Sigmoid colon (tissue), 7 donors: ENCODE measurements around the gene MAST4. TPM values are rescaled to one million over a fixed set of nuclear protein-coding genes. Genes with fewer than 3 reads are reported as not detected.

ENCODE experiments used
- DNase-seq: peaks from one replicate; pipeline ENCODE4 v3.0.0-alpha.2; 2019
- H3K27ac ChIP-seq, 4 donors: fragments of 200-600 bp; sonication (generic); one replicate each; pipeline ENCODE4 v1.5.1; 2016 to 2019; ENCODE audit warnings: mild to moderate bottlenecking in 1 of 4
- H3K27me3 ChIP-seq, 3 donors: fragments of 200-600 bp; sonication (generic); one replicate each; pipeline ENCODE4 v1.5.1; 2019; ENCODE audit warnings: mild to moderate bottlenecking in 1 of 3
- H3K36me3 ChIP-seq, 4 donors: fragments of 200-600 bp; sonication (generic); one replicate each; pipeline ENCODE4 v1.5.1; 2016 to 2019
- H3K4me1 ChIP-seq, 4 donors: fragments of 200-600 bp; sonication (generic); one replicate each; pipeline ENCODE4 v1.5.1; 2017 to 2019
- H3K4me3 ChIP-seq, 4 donors: fragments of 200-600 bp; sonication (generic); one replicate each; pipeline ENCODE4 v1.5.1; 2017 to 2019; ENCODE audit warnings: mild to moderate bottlenecking in 2 of 4, moderate library complexity in 1 of 4
- H3K9me3 ChIP-seq, 4 donors: fragments of 200-600 bp in 3 of 4; sonication (generic) in 3 of 4; one replicate each; pipeline versions ENCODE4 v1.5.1 to v1.6.1; 2013 to 2019
- EP300 ChIP-seq, 4 donors: sonication (generic); formaldehyde crosslinking; IDR thresholded peaks; one replicate each; pipeline ENCODE4 v1.6.1; 2017; ENCODE audit warnings: antibody characterized with exemption in 4 of 4
- POLR2A ChIP-seq, 2 donors: fragments of 450-650 bp; IDR thresholded peaks; one replicate each; pipeline ENCODE4 v1.6.1; 2016; ENCODE audit warnings: antibody characterized with exemption in 2 of 2, mild to moderate bottlenecking in 2 of 2, moderate library complexity in 2 of 2
- POLR2AphosphoS5 ChIP-seq, 4 donors: sonication (generic); formaldehyde crosslinking; IDR thresholded peaks; one replicate each; pipeline ENCODE4 v1.6.1; 2017; ENCODE audit warnings: antibody characterized with exemption in 4 of 4
- WGBS, 2 donors: extraction: QIAGEN DNeasy Blood & Tissue Kit; methylation state at CpG; one replicate each; pipeline ENCODE4 v1.1.7; 2013; 5-methylcytosine and 5-hydroxymethylcytosine counted together
- intact Hi-C: fragments of 100-400 bp; cut with DNase I; formaldehyde crosslinking; loops from one replicate; pipeline ENCODE4 v1.15.1; 2023
- polyA plus RNA-seq, 3 donors: library from polyadenylated mRNA; stranded (reverse); fragments of 200-250 nt; gene quantifications; one replicate each; pipeline ENCODE4 v1.2.3, GENCODE V29; 2013
- total RNA-seq, 4 donors: library from RNA; depleted of rRNA; stranded (reverse); fragments of >200 nt; gene quantifications; one replicate each; pipeline ENCODE4 v1.1.0, GENCODE V29; 2016
- TF ChIP-seq, protein P1 (sequence below), 4 experiments: fragments of 450-650 bp in 3 of 4; fragments of 200-600 bp in 1 of 4; IDR thresholded peaks; one replicate each; pipeline ENCODE4 v1.5.1; 2016 to 2019; ENCODE audit warnings: antibody characterized with exemption in 4 of 4, mild to moderate bottlenecking in 3 of 4, moderate library complexity in 2 of 4
- donor health status: healthy with polysubstance abuse.
- donor health status: Bipolar disorder and iron deficiency.
- donor health status: healthy.

The MAST4 gene
- total and polyA plus RNA-seq, 7 donors, result 1.6 to 30.7 (median 15.7) TPM

- DNase-seq, result peak; percentile 73
- intact Hi-C loops, result no loop called here
Observed at GRCh38 chr5:66661149-66661548, 65.0 kb downstream of the MAST4 start.

GRCh38 chr5:66666778-66667177 is 70.6 kb downstream of the MAST4 start:
- no peaks in the 10 kb centered on the region for H3K9me3 ChIP-seq
- no peaks in the 10 kb centered on the region for H3K36me3 ChIP-seq
- TF ChIP-seq POLR2AphosphoS5 (IDR thresholded peaks at IDR 0.05), result no peak
- no peak for TF ChIP-seq EP300 (IDR thresholded peaks at IDR 0.05)
- no peak for TF ChIP-seq POLR2A (IDR thresholded peaks at IDR 0.05)
- TF ChIP-seq, protein P1, sequence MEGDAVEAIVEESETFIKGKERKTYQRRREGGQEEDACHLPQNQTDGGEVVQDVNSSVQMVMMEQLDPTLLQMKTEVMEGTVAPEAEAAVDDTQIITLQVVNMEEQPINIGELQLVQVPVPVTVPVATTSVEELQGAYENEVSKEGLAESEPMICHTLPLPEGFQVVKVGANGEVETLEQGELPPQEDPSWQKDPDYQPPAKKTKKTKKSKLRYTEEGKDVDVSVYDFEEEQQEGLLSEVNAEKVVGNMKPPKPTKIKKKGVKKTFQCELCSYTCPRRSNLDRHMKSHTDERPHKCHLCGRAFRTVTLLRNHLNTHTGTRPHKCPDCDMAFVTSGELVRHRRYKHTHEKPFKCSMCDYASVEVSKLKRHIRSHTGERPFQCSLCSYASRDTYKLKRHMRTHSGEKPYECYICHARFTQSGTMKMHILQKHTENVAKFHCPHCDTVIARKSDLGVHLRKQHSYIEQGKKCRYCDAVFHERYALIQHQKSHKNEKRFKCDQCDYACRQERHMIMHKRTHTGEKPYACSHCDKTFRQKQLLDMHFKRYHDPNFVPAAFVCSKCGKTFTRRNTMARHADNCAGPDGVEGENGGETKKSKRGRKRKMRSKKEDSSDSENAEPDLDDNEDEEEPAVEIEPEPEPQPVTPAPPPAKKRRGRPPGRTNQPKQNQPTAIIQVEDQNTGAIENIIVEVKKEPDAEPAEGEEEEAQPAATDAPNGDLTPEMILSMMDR (IDR thresholded peaks at IDR 0.05), result no peak
- H3K4me3 ChIP-seq, result no peak overlapping the region
- no peak overlapping the region for H3K27ac ChIP-seq
- WGBS, 2 donors, result 35 to 56% methylated on average over 3 of the region's 3 CpGs
- H3K4me1 ChIP-seq, result peaks cover 0 to 10% (median 2%) of the 10 kb centered on the region in 4 donors
- H3K27me3 ChIP-seq, result no peaks in the 10 kb centered on the region
- DNase-seq, result no peak
- intact Hi-C loops, result no loop called here

More at GRCh38 chr5:66661149-66661548, 65.0 kb downstream of the MAST4 start:
- Histone ChIP-seq H3K4me3 (no peak overlapping the region), H3K27me3 (no peaks in the 10 kb centered on the region), H3K27ac (peak overlapping the region in 1 of 4 donors; percentile 23), H3K36me3 (no peaks in the 10 kb centered on the region), H3K9me3 (no peaks in the 10 kb centered on the region), H3K4me1 (peaks cover 0 to 14% (median 9%) of the 10 kb centered on the region in 4 donors)
- peak in 2 of 4 donors; percentile 21 to 34 for TF ChIP-seq POLR2AphosphoS5 (IDR thresholded peaks at IDR 0.05)
- no peak for TF ChIP-seq EP300 (IDR thresholded peaks at IDR 0.05)
- WGBS, 2 donors, result 54 to 75% methylated on average over 3 of the region's 3 CpGs

DNA sequence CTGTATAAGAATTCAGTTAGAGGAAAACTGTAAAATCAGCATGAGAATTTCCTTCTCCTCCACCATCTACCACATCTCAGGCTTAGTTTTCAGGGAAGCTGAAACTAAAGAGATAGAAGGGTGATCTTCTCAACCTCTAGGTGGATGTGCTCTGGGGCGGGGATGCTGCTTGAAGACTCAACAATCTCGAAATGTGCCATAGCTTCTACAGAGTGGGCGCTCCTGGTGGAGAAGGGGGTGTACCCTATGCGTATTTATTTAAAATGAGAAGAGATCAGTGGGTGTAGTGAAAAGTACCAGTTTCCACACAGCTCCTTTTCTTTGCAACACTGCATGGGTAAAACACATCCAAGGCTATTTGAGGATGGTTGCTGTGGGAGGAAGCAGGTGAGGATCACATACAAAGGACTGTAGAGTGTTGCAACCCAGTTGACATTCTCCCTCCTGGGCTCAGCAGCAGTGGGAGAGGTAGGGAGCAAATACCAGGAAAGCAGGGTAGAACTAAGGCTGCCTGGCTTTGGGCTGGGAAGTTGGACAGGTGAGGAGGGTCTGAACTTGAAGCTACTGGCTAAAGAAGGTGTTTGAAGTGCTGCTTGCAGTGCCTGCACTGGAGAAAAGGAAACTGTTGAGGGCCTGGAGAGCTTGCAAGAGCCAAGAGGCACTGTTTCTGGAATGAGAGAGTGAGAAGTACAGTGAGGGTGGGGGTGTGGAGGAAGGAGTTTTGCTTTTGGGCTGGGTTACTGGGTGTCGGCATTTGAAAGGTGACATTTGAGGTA is 73.1 kb downstream of the MAST4 start:
- TF ChIP-seq POLR2A (IDR thresholded peaks at IDR 0.05) (no peak), POLR2AphosphoS5 (IDR thresholded peaks at IDR 0.05) (no peak), EP300 (IDR thresholded peaks at IDR 0.05) (no peak)
- TF ChIP-seq, protein P1 (IDR thresholded peaks at IDR 0.05), result no peak
- WGBS, 2 donors, result 83 to 89% methylated on average over 5 of the region's 5 CpGs
- Histone ChIP-seq H3K4me1 (peaks cover 0 to 7% (median 0%) of the 10 kb centered on the region in 4 donors), H3K27ac (no peak overlapping the region), H3K4me3 (no peak overlapping the region), H3K27me3 (no peaks in the 10 kb centered on the region), H3K9me3 (no peaks in the 10 kb centered on the region), H3K36me3 (no peaks in the 10 kb centered on the region)
- intact Hi-C loops, result no loop called here
- DNase-seq, result no peak

GRCh38 chr5:66669862-66670195 is 73.6 kb downstream of the MAST4 start:
- no peaks in the 10 kb centered on the region for H3K27me3 ChIP-seq
- intact Hi-C loops, result no loop called here
- 23 to 68% methylated on average over 3 of the region's 3 CpGs for WGBS, 2 donors
- no peak overlapping the region for H3K27ac ChIP-seq
- peaks cover 0 to 7% (median 0%) of the 10 kb centered on the region in 4 donors for H3K4me1 ChIP-seq
- H3K4me3 ChIP-seq, result no peak overlapping the region
- no peaks in the 10 kb centered on the region for H3K36me3 ChIP-seq
- TF ChIP-seq POLR2A (IDR thresholded peaks at IDR 0.05), result no peak
- TF ChIP-seq EP300 (IDR thresholded peaks at IDR 0.05), result no peak
- TF ChIP-seq, protein P1 (IDR thresholded peaks at IDR 0.05), result no peak
- TF ChIP-seq POLR2AphosphoS5 (IDR thresholded peaks at IDR 0.05), result no peak
- H3K9me3 ChIP-seq, result no peaks in the 10 kb centered on the region
- DNase-seq, result no peak

DNA sequence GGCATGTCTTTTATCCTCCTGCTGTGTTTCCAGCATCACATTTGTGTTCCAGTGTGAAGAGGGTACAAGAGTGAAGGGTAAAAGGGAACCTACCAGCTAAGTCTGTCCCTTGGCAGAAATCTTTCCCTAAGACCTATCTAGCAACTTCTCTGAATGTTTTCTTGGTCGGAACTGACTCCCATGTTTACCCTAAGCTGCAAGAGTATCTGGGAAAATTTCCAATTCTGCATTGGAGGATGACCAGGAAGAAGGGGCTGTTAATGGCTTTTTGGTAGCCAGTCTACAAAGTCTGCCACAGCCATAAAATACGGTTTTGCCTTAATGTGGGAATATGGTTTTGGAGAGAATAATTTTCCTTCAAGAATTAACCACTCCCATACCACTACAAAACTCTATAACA is 75.1 kb downstream of the MAST4 start:
- no peaks in the 10 kb centered on the region for H3K27me3 ChIP-seq
- WGBS, 2 donors, result 30 to 56% methylated on average over 2 of the region's 2 CpGs
- TF ChIP-seq POLR2AphosphoS5 (IDR thresholded peaks at IDR 0.05), result no peak
- TF ChIP-seq EP300 (IDR thresholded peaks at IDR 0.05), result no peak
- TF ChIP-seq, protein P1 (IDR thresholded peaks at IDR 0.05), result no peak
- no peak for TF ChIP-seq POLR2A (IDR thresholded peaks at IDR 0.05)

More for the DNA sequence above, 75.1 kb downstream of the MAST4 start:
- peaks cover 0 to 7% (median 0%) of the 10 kb centered on the region in 4 donors for H3K4me1 ChIP-seq
- no peak for DNase-seq
- no peaks in the 10 kb centered on the region for H3K36me3 ChIP-seq
- H3K9me3 ChIP-seq, result no peaks in the 10 kb centered on the region
- intact Hi-C loops, result no loop called here
- no peak overlapping the region for H3K27ac ChIP-seq
- no peak overlapping the region for H3K4me3 ChIP-seq
